Activated T-cell treated with anti-CD3 and anti-CD28 coated beads for 4 hours (primary cell): ENCODE results near the gene TLE1.

ENCODE experiments used
- DNase-seq: peaks from one replicate; pipeline ENCODE4 v3.0.0-alpha.2; 2020

TLE1 gene

DNA sequence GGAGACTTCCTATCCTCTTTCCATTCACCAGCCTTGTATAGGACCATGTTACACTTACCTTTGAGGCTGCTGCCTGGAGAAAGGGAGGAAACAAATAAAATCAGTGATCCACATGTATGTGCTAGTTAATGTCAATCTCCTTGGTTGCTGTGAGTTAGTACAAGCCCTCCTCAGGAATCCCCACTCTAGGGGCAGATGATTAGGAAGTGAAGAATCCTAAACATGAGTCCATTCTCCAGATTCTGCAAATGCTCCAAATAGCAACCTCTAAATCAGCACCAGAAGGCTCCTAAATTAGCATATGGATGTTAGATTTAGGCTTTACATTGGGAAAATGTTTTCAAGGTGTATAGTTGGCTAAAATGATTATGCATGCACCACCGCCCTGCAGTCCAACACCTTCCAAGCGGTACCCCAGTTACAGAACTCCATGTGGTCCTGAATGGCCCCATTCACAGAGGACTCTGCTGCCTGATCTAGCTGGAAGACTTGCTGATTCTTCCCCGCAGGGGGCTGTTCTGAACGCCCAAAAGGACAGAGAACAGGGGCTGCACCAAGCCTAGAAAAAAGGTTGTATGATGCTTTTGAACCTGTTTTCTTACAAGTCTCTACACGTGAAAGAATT is 123.2 kb downstream of the TLE1 start:
- no peak for DNase-seq

DNA sequence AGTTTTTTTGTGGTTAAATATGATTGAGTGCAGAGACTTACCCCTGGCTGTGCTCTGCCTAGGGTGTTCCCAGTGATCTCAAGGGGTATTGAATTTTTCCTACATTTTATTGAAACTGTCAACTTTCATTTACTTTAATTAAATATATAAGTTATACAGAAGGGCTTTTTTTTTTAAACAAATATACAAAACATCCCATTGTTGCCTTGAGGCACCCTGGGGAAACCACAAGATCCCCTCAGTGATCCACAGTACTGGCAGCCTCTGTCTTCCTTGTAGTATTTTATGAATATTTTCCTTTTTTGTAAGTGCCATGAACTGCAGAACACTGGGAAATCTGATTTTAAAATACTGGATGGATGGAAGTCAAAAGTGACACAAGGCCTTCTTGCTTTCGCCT is 123.7 kb downstream of the TLE1 start:
- DNase-seq = no peak

DNA sequence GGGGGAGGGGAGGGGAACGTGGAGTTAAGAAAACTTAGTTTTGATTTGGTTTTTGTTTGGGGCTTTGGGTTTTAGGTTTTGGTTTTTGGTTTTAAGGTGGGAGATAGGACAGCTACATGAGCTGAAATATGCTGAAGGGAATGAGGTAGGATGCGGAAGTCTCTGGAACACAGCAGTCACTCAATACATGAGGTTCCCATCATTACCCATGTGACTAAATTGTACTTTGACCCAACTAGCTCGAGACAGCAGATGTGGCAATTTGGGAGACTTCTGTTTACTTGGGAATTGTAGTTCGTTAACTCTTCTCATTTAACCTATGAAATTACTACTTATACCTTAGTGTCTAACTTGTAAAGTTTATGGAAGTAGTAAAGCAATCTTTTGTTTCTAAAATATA is 124.2 kb downstream of the TLE1 start:
- DNase-seq = no peak

DNA sequence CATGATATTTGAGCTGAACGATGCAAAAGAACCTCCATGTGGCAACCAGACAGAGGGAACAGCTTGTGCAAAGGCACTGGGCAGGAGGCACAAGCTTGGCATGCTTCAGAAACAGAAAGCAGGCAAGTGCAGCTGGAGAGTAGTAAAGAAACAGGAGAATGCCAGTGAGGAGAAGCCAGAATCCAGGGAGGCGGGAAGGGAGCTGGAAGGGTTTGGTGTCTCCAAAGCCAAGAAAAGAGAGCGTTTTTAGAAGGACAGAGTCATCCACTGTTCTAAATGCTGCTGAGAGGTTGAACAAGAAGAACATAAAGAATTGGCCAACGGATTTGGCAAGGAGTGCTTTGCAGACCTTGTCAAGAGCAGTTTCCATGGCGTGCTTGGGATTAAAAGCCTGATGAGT is 124.7 kb downstream of the TLE1 start:
- no peak for DNase-seq

DNA sequence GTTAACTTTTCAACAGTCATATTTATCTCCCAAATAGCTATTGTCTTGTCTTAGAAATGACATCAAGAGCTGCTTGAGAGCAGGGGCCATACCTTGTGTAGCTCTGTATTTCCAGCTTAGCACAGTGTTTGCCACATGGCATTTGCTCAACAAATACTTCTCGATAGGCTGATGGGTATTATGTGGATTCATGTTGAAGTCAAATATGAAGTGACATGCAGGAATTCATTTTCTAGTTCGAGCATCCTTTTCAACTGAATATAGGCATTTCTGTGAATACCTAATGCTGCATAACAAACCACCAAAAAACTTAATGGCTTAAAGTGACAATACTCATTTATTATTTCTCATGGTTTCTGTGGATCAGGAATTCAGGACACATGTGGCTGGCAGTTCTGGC is 125.6 kb downstream of the TLE1 start:
- DNase-seq = no peak

DNA sequence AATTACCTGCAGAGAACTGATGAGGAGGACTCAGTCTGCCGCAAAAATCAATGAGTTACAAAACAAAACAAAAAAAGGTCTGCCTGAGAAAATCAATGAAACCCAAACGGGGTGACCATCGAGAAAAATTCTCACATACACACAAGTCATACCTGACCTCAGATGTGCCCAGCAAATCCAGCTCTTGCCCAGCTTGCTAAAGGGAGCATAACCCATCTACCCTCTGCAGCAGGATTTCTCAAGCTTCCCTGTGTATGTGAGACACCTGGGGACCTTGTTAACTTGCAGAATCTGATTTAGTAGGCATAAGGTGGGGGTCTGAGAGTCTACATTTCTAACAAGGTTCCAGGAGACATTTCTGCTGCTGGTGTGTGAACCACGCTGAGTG is 126.3 kb downstream of the TLE1 start:
- no peak for DNase-seq

DNA sequence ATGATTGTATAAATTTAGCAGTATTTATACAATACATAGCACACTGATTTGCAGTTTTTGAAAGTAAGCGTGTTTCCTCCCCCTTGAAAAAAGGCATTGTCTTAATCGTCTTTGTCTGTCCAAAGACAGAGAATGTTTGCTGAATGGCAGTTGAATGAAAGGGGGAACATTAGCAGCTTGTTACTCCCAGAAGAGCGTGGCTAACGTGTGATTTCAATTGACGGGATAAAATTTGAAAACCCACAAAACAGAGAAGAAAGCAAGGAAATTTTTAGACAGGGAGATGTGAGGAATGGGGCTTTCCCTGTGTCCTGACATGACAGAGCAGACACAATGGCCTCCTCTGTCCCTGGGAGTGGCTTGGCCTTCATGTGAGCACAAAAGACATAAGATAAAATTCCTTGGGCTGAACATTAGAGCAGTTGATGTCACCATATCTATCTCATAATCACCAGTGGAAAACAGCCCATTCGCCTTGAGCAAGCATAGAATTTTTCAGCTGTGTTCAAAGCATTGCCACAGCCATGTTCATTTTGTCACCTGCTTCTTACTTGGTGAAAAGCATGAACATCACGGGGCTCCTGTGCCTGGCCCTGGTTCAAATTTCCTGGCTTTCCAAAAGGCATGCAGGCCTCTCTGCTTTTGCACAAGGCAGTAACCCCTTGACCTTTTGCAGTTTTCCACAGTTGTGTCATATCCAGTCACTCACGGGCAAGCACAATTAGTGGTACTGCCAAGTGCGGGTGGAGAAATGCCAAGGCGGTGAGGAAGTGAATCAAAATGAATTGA is 126.9 kb downstream of the TLE1 start:
- DNase-seq = no peak

DNA sequence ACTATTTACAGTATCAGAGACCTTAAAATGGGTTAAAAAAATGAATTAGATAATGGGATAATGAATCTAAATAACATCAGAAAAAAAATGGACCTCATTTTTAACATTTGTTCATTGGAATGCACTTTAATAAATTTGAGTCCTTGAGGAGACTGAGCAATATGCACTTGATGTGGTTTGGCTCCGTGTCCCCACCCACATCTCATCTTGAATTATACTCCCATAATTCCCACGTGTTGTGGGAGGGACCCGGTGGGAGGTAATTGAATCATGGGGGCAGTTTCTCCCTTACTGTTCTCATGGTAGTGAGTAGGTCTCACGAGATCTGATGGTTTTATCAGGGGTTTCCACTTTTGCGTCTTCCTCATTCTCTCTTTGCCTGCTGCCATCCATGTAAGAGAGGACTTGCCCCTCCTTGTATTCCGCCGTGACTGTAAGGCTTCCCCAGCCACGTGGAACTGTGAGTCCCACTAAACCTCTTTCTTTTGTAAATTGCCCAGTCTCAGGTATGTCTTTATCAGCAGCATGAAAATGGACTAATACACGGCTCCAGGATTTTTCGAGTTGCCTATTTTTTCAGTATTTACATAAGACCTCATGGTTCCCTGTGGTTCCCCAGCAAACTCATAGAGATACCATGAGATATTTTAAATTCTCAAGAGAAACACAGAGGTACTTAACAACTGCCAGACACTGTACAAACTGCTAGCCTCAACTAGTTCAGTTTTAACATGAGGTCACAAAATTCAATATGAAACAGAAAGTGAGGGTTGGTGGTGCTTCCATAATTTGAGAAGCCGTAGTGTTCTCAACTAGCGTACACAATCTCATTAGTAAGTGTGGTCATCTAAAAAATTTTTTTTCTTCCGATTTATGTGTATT is 128.3 kb downstream of the TLE1 start:
- no peak for DNase-seq

DNA sequence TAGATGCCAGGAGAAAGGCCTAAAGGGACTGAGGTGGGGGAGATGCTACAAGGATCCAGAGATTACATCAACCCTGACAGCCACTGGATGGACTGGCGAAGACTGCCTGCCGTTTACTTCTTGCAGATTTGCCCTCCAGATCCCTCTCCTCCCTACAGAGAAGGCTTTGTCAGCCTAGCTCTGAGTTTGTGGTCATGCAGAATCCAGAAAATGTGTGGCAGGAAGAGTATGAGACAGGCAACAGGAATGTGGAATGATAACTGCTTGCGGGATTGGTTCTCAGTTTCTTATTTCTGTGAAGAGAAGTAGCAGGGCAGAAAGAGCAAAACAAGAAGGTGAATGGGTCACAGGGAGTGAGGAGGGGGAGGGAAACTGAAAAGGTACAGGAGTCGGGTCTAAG is 129.6 kb downstream of the TLE1 start:
- no peak for DNase-seq

DNA sequence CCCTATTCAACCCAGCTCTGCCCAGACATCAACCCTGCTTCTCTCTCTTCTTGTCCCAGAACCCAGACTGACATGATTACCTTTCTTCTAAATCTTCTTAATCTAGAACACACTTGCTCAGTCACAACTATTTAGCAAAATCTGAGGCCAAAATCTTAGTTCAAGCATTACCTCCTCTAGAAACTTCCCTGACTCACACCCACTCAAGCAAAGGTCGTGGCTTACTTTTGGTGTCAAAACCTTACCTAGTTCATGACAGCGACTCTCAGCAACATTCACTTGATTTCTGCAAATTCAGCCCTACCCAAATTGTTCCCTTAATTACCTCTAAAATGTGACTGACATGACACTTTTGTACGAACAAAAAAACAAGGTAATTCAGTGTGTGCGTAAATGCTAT is 130.2 kb downstream of the TLE1 start:
- DNase-seq = no peak

DNA sequence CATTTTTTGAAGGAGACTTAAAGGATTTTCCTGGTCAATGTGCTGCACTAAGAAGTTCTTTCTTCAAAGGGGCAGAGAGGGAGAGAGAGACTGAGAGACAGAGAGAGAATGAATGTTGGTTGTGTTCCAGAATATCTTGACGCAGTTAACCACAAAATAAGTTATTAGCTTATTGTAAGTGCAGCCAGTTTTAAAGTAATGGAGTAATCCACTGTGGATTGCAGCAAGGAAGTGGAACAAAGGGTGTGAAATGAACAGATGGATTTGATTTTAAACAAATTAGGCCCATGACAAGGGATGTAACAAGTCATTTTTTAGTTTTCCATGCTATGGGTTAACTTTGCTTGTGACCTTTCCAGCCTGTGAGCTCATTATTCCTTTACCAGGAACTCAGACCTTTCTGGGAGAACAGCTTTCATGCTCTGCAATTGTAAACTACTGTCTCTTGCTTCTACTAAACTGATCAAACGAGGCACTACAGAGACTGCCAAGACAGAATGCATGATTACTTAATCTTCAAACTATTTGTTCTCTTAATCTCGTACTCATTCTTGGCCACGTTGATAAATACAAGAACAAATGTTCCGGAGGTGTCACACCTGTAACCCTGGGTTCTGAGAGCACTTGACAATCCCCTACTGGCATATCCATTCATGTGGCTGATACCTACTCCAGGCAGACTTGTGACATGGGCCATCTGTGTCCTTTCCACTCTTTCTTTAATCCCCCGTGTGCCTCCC is 131.1 kb downstream of the TLE1 start:
- no peak for DNase-seq

DNA sequence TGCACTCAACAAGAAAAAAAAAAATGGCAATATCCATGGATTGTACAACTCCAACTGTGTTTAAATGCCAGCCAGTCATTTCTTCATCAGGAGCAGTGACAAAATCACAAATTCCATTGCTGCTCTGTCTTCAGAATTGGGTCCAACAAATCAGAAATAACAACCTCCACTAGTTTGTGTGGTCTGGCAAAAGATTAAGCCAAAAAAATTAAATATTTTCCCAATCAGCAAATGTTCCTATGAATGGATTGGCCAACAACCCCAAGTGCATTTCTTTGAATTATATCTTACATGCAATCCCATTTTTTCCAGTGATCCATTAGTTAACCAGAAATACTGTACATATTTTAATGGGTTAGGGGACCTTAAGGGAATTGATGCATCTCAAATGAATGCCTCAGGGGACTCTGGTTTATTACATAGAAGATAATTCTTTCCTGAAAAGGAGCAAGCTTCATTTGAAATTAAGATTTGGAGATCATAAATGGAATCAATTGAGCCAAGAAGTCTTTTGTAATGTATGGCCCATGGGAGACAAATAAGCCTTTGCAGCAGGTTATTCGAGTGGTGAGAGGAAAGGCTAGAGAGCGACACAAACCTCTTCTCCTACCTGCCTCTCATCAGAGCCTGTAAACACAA is 131.8 kb downstream of the TLE1 start:
- no peak for DNase-seq

DNA sequence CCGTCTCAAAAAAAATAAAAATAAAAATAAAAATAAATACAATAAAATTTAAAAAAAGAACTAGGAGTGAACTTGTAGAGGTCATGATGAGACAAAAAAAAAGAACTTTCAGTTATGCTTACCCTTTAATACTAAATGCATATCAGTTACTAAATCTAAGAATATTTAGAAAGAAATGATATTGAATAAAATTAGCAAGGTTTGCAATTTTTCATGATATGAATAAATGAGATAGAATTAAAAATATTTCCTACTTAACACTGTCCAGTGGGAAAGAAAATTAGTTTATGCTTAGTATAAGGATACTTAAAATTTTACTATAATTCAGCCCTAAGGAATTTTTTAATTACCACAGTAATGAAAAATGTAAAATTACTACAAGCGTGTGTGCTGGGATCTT is 132.4 kb downstream of the TLE1 start:
- no peak for DNase-seq

DNA sequence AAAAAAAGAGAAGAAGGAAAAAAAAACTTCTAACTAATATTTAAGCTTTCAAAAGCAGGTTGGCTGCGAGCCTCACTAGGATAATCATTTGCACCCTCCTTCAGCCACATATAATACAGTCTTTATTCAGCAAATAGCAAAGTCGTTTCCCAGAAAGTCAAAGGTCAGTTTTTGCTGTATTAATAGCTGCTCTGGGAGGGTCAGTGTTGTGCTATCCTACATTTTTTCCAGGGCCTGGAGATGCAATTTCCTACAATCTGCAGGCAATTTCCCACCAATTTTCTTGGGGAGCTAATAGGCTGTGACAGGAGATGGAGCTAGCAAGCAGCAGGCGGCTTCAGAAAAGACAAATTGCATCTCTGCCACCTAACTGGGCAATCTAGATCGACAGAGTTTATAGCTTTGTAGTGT is 136.8 kb downstream of the TLE1 start:
- DNase-seq = no peak

DNA sequence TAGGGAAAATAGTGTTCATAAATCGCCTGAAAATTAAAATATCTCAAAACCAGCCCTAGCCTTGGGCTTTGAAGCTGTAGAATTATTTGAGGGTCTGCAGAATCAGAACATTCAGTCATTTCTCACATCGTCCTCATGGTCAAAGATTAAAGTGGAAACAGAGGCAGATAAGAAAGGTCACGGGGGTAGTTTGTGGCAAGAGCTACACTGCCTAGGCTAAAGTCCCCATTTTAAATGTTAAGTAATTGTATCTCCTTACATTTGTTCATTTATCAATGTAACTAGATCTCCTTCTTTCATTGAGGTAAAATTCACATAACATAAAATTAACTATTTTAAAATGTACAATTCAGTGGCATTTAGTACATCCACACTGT is 139.2 kb downstream of the TLE1 start:
- DNase-seq = no peak

DNA sequence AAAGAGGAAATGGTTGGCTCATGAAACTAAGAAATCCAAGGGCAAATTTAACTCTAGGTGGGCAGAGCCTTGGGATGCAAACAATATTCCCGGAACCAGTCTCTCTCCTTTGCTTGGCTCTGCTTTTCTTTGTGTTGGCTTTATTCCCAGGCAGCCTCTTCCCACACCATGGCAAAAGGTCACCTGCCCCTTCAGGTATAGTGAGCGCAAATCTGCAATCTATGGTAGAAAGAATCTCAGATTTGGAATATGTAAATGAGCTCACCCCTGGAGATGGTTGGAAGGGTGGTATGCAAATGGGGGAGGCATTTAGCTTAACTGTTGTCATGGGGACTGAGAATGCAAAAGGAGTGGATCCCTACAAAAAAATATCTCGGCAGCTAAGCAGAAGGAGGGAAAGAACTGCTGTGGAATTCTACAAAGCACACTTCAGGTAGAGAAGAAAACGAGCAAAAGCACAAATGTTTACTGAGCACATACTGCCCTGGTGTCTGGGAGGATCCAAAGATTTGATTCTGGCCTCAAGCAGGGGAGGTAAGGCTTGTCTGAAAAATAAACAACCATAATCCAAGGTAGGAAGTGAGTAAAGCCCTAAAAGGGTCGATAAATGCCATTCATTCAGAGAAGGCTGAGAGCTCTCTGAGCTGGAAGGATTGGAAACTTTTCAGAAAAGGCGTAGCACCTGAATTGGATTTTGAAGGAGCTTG is 139.7 kb downstream of the TLE1 start:
- DNase-seq = no peak

DNA sequence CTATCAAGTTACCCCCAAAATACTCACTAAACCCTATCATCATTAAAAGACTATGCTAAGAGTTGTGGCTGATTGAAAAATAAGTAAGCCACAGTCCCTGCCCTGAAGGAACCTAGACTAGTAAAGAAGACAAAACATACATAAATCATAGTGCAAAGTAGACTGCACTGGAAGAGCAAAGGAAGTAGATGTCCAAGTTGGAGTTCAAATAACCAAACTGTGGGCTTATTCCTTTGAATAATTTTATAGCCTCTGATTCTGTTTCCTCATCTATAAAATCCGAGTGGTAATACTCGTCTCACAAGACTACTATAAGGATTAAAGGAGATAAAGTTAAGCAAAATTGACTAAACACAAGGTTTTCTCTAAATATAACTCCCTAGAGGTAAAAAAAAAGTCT is 140.4 kb downstream of the TLE1 start:
- DNase-seq = no peak

DNA sequence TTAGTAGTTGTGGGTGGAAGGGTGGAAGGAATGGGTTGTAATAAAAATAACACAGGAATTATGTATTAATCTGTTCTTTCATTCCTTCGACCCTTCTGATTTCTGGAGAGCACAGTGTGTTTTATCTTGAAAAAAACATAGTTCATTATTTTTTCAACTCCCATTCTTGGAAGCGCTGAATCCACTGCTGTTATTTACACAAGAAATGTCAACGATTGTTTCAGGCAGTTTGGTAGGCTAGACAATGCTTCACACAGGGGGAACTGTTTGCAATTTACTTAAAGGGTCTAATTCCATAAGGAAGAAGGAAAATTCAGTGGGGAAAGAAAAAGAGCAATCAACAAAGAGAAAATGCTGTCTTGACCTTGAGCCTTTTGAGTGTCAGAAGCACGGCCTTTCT is 142.9 kb downstream of the TLE1 start:
- no peak for DNase-seq

DNA sequence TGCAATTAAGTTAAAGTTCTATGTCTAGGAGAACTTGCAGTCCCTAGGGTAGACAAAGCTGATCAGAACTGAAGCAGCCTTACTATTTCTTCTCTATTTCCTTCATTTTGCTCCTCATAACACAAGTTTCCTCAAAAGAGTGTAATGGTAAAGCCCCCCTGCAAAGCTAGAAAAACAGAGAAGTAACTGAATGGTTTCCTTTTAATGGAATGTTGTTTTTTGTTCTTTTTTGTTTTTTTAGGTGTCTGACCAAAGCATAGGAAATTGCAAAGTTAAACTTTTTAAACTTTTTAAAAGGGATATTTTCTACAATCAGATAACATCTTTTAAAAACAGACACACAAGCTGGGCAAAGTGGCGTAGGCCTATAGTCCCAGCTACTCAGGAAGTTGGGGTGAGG is 145.7 kb downstream of the TLE1 start:
- no peak for DNase-seq

DNA sequence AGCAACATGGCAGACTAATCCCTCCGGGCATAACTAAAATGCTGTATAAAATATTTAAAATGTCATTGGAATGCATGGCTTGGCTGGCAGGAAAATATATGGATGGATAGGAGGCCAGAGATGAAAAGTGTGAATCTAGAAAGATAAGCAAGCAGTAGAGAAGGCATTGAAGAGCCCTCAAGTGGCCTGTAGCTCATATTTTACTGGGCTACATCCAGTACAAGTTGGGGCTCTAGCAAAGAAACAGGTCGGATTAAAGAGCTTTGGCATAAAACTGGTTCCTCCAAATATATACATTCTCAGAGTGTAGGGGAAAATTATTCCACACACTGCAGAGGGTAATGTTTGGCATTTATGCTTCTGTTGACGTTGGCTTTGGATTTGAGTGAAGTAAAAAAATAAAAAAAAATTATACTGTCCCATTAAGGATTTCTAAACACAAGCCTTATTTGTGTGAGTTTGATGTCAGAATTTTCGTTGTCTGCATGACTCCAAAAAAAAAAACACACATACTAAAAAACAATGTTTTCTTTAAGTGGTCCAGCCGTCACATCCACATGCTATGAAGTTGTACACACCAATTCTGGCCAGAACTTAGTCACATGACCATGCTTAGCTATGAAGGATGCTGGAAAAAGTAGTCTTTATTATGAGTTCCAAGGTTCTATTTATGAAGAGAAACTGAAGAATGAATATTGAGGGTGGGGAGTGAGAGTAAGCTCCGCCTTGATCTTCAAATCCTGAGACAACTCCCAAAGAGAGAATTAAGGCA is 147.0 kb downstream of the TLE1 start:
- DNase-seq = no peak

DNA sequence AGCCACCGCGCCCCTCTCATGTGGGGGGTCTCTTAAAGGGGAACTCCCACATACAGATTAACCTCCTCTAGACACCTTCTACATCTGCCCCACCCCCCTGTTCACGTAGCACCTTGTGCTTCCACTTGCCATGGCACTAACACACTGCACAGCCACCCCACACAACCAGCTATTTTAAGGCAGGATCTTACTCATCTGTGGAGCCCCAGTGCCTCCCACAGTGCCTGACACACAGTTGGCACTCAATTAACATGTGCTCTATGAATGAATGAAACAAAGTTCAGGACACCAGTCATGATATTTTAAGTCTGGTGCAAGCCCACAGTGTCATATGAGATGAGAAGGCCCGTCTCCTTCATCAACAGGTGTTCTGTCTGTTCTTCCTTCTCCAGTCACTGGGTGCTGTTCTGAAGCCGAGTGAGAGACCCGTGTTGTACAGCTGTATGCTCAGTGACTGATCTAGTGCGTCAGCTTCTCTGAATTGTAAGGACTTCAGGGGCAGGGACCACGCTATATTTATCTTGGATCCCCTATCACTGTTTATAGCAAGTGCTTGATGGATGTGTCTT is 149.1 kb downstream of the TLE1 start:
- no peak for DNase-seq
